Colonic mucosa (tissue), 4 donors: ENCODE measurements around the gene VAMP5. TPM values are rescaled to one million over a fixed set of nuclear protein-coding genes. Genes with fewer than 3 reads are reported as not detected.
A peak's percentile ranks its signal among the peaks of the same experiment; 100 is the strongest.

ENCODE experiments used
- DNase-seq: peaks from one replicate; pipeline ENCODE4 v3.0.0-alpha.2; 2020
- H3K27ac ChIP-seq: fragments of 200-600 bp; one replicate; pipeline ENCODE4 v1.8.0; 2021
- H3K27me3 ChIP-seq: fragments of 200-600 bp; one replicate; pipeline ENCODE4 v1.8.0; 2021
- H3K36me3 ChIP-seq: fragments of 200-600 bp; one replicate; pipeline ENCODE4 v1.8.0; 2021
- H3K4me1 ChIP-seq: fragments of 200-600 bp; one replicate; pipeline ENCODE4 v1.8.0; 2021; ENCODE audit warnings: mild to moderate bottlenecking
- H3K4me3 ChIP-seq: fragments of 200-600 bp; one replicate; pipeline ENCODE4 v1.8.0; 2021
- H3K9ac ChIP-seq, 2 donors: one replicate each; pipeline ENCODE4 v1.7.0; 2013; ENCODE audit warnings: control low read depth in 2 of 2, low read depth in 2 of 2, low read length in 2 of 2
- H3K9me3 ChIP-seq: fragments of 200-600 bp; one replicate; pipeline ENCODE4 v1.8.0; 2021
- intact Hi-C: fragments of 100-400 bp; cut with DNase I; formaldehyde crosslinking; loops from one replicate; pipeline ENCODE4 v1.14.1; 2022
- total RNA-seq, 2 donors: library from RNA; stranded (reverse); fragmentation: NEBNext Ultra II Directional in 1 of 2; extraction: Animal tissue kit (Norgen Biotek cat#: 25700) in 1 of 2; gene quantifications; one replicate each; pipeline ENCODE4 v1.2.1, GENCODE V29; 2021
- TF ChIP-seq, protein P1 (sequence below): fragments of 200-600 bp; IDR thresholded peaks from one replicate; pipeline ENCODE4 v1.8.0; 2022; ENCODE audit warnings: antibody characterized with exemption, mild to moderate bottlenecking
- donor health status: healthy.
- donor health status: DM: no; HTN: no; CAD: no.
- donor health status: DM: no; HTN: no; CAD: no.

Gene VAMP5
- total RNA-seq, 2 donors from 2014 or later = 14.0 to 16.9 TPM

DNA sequence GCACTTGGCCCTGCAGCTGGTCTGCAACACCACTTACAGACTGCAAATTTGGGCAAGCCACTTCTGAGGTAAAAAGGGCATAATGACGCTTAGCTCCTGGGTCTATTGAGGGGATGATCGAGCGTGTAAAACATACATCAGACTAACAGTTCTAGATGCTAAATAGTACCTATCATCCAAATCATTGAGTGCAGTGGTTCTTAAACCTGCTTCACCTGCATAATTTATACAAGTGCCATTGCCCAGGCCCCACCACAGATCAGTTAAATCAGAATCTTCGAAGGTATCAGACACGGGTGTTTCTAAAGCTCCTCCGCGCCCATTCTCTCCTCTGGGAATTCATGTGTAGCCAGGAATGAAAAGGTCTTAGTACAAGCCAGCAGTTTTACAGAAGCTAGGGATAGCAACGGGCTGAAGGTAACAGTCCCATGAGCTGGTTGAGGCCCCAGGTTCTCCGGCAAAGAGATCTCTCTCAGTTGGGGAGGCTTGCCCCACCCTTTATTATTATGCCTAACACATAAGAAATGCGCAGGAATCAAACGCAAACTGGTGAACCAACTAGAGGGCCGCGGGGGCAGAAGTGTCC, 10.6 kb downstream of the VAMP5 start:
- Histone ChIP-seq H3K4me1 (peaks cover 6% of the 10 kb centered on the region), H3K27me3 (no peaks in the 10 kb centered on the region), H3K4me3 (peak overlapping the region; percentile 90), H3K36me3 (no peaks in the 10 kb centered on the region), H3K27ac (peak overlapping the region; percentile 82), H3K9me3 (no peaks in the 10 kb centered on the region), H3K9ac (peak overlapping the region; percentile 79 to 98)
- no peak for DNase-seq
- TF ChIP-seq, protein P1, sequence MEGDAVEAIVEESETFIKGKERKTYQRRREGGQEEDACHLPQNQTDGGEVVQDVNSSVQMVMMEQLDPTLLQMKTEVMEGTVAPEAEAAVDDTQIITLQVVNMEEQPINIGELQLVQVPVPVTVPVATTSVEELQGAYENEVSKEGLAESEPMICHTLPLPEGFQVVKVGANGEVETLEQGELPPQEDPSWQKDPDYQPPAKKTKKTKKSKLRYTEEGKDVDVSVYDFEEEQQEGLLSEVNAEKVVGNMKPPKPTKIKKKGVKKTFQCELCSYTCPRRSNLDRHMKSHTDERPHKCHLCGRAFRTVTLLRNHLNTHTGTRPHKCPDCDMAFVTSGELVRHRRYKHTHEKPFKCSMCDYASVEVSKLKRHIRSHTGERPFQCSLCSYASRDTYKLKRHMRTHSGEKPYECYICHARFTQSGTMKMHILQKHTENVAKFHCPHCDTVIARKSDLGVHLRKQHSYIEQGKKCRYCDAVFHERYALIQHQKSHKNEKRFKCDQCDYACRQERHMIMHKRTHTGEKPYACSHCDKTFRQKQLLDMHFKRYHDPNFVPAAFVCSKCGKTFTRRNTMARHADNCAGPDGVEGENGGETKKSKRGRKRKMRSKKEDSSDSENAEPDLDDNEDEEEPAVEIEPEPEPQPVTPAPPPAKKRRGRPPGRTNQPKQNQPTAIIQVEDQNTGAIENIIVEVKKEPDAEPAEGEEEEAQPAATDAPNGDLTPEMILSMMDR = no peak
- intact Hi-C loops = no loop called here

DNA sequence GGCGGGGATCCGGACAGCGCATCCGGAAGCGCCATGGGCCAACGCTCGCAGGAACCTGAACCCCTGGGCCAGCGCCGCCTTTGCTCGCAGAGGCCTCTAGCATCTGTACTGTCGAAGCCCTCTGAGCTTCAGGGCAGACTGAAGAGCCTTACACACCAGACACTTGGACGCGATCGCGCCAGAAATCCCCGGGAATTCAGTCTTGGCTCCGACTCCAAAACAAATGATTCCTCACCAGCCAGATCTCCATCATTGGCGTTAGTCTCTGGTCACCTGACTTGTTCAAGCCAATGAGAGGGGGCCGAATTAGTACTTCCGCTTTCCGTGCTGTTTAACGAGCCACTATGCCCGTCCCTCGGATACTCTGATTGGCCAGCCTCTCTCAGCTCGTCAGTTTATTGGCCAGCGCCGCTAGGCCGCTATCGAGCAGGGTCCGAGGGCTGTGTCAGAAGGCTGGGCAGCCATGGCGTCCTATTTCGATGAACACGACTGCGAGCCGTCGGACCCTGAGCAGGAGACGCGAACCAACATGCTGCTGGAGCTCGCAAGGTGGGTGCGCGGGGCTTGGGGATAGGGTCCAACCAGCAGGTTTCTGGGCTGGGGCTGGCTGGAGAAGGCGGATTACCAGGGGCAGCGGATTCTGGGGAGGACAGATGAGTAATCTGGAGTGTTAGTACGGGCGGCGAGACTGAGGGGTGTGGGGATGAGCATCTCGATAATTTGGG, 11.2 kb downstream of the VAMP5 start, which contains the start of gene RNF181:
RNF181 (plus strand) TSS at position 445 of the 725 bp plus-strand sequence; CDS start at position 464, 19 bp downstream.
- Histone ChIP-seq H3K4me3 (peak within 1 kb of the TSS; percentile 90), H3K4me1 (peaks cover 6% of the 10 kb centered on the region), H3K27me3 (no peaks in the 10 kb centered on the region), H3K9ac (peak within 1 kb of the TSS; percentile 94 to 98), H3K36me3 (no peaks in the 10 kb centered on the region), H3K9me3 (no peaks in the 10 kb centered on the region), H3K27ac (peak within 1 kb of the TSS; percentile 82)
- TF ChIP-seq, protein P1 = no peak
- intact Hi-C loops = no loop called here
- peak; percentile 98 for DNase-seq

DNA sequence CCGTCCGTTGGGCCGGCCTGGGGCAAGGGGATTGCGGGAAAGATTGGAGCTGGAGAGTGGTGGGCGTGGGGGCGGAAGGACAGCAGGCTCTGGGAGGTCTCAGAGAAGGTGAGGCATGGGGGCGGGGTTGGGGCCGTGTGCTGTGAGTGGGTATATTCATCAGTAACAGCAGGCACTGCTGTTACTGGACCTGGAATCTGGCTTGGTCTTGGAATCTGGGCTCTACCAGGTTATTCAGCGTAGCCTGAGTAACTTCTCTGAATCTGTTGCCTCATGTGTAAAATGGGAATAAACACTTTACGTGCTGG, 11.7 kb downstream of the VAMP5 start:
- peak overlapping the region; percentile 90 for H3K4me3 ChIP-seq
- no peaks in the 10 kb centered on the region for H3K36me3 ChIP-seq
- no peaks in the 10 kb centered on the region for H3K27me3 ChIP-seq
- H3K9me3 ChIP-seq = no peaks in the 10 kb centered on the region
- TF ChIP-seq, protein P1 = no peak
- H3K9ac ChIP-seq = peak overlapping the region; percentile 94 to 98
- peak overlapping the region; percentile 82 for H3K27ac ChIP-seq
- no peak for DNase-seq
- peaks cover 6% of the 10 kb centered on the region for H3K4me1 ChIP-seq
- intact Hi-C loops = no loop called here

DNA sequence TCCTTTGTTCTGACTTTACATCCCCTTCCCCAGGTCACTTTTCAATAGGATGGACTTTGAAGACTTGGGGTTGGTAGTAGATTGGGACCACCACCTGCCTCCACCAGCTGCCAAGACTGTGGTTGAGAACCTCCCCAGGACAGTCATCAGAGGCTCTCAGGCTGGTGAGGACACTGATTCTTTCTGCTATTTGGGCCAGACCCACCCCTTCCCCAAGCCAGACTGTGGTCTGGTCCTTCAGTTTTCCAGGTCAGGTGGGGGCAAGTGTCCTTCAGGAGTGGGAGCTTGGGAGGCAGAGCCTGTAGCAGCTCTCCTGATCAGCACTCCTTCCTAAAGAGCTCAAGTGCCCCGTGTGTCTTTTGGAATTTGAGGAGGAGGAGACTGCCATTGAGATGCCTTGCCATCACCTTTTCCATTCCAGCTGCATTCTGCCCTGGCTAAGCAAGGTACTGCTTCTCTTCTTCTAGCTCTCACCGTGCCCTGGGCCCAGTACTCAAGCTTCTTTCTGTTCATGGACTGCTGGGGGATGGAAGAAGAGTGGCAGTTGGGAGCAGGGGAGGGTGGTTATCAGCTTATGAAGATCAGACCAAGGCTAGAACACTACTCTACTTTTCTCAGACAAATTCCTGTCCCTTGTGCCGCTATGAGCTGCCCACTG, 12.4 kb downstream of the VAMP5 start:
- TF ChIP-seq, protein P1 = no peak
- Histone ChIP-seq H3K9me3 (no peaks in the 10 kb centered on the region), H3K36me3 (no peaks in the 10 kb centered on the region), H3K27me3 (no peaks in the 10 kb centered on the region), H3K9ac (peak overlapping the region; percentile 28 to 98), H3K27ac (peak overlapping the region; percentile 82), H3K4me3 (peak overlapping the region; percentile 90), H3K4me1 (peaks cover 6% of the 10 kb centered on the region)
- DNase-seq = no peak
- intact Hi-C loops = no loop called here

DNA sequence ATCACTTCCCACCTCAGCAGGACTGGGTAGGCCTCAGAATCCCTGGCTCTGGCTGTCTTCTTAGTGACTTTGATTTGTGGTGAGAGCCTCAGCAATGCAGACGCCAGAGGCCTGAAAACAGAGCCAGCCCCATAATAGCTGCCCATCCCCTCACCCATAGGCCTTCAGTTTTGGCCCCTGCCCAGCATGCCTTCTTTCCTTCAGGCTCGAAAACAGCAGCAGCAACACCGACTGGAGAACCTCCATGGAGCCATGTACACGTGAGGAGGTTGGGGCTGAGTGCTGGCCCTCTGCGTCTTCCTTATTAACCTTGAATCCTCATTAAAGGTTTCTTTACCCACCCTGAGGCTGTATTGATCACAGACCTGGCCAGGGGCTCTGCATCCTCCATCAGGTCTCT, 13.0 kb downstream of the VAMP5 start:
- no peak for DNase-seq
- Histone ChIP-seq H3K27me3 (no peaks in the 10 kb centered on the region), H3K4me1 (peaks cover 6% of the 10 kb centered on the region), H3K9ac (no peak overlapping the region), H3K4me3 (no peak overlapping the region), H3K9me3 (no peaks in the 10 kb centered on the region), H3K36me3 (no peaks in the 10 kb centered on the region), H3K27ac (no peak overlapping the region)
- TF ChIP-seq, protein P1 = no peak
- intact Hi-C loops = no loop called here
